ENCODE results near the gene LPCAT1.
"Not testable (repeated sequence)": the region's sequence is repeated elsewhere in the genome, so short reads cannot be mapped to it uniquely, and the experiment has no call there.

LPCAT1 gene

GRCh38 chr5:1540166-1540565, 16.4 kb upstream of the LPCAT1 start:
- no peak for DNase-seq

GRCh38 chr5:1539393-1540161, 15.8 kb upstream of the LPCAT1 start:
- not testable (repeated sequence) for DNase-seq

GRCh38 chr5:1538741-1539392, 15.1 kb upstream of the LPCAT1 start:
- no peak for DNase-seq

- DNase-seq: no peak
Measured at GRCh38 chr5:1538276-1538675, 14.5 kb upstream of the LPCAT1 start.

- DNase-seq: no peak
Measured at GRCh38 chr5:1537603-1538154, 13.9 kb upstream of the LPCAT1 start.

GRCh38 chr5:1536871-1537602, 13.3 kb upstream of the LPCAT1 start:
- DNase-seq: no peak

GRCh38 chr5:1536322-1536845, 12.6 kb upstream of the LPCAT1 start:
- DNase-seq: no peak

GRCh38 chr5:1535646-1536045, 11.9 kb upstream of the LPCAT1 start:
- no peak for DNase-seq

GRCh38 chr5:1532384-1532783, 8.6 kb upstream of the LPCAT1 start:
- DNase-seq: no peak

GRCh38 chr5:1529498-1529897, 5.7 kb upstream of the LPCAT1 start:
- no peak for DNase-seq

- no peak for DNase-seq
Measured at GRCh38 chr5:1527533-1528205, 3.9 kb upstream of the LPCAT1 start.

GRCh38 chr5:1526681-1527131, 2.9 kb upstream of the LPCAT1 start:
- DNase-seq: no peak

GRCh38 chr5:1526190-1526631, 2.5 kb upstream of the LPCAT1 start:
- no peak for DNase-seq

GRCh38 chr5:1525624-1526189, 1.9 kb upstream of the LPCAT1 start:
- no peak for DNase-seq

- DNase-seq: no peak
Measured at GRCh38 chr5:1524799-1525623, 1.3 kb upstream of the LPCAT1 start.

GRCh38 chr5:1524481-1524798, 680 bp upstream of the LPCAT1 start:
- no peak for DNase-seq

- DNase-seq: peak; percentile 45
Measured at GRCh38 chr5:1523480-1523792, 324 bp downstream of the LPCAT1 start.

- peak; percentile 41 for DNase-seq
Measured at GRCh38 chr5:1522601-1523479, 920 bp downstream of the LPCAT1 start.

GRCh38 chr5:1521671-1522600, 1.8 kb downstream of the LPCAT1 start:
- DNase-seq: peak; percentile 50

Measured in NCI-H82 (cell line).